Thoracic aorta endothelial cell (primary cell): Measurements from ENCODE around the gene UTP18. TPM values are rescaled to one million over a fixed set of nuclear protein-coding genes. Genes with fewer than 3 reads are reported as not detected.

ENCODE experiments used
- total RNA-seq: library from RNA; depleted of rRNA; stranded (reverse); fragments of >200 nt; gene quantifications from 2 replicates; pipeline ENCODE4 v1.2.3, GENCODE V29; 2012

Gene UTP18
- total RNA-seq: 55.7 and 68.5 TPM in 2 replicates

DNA sequence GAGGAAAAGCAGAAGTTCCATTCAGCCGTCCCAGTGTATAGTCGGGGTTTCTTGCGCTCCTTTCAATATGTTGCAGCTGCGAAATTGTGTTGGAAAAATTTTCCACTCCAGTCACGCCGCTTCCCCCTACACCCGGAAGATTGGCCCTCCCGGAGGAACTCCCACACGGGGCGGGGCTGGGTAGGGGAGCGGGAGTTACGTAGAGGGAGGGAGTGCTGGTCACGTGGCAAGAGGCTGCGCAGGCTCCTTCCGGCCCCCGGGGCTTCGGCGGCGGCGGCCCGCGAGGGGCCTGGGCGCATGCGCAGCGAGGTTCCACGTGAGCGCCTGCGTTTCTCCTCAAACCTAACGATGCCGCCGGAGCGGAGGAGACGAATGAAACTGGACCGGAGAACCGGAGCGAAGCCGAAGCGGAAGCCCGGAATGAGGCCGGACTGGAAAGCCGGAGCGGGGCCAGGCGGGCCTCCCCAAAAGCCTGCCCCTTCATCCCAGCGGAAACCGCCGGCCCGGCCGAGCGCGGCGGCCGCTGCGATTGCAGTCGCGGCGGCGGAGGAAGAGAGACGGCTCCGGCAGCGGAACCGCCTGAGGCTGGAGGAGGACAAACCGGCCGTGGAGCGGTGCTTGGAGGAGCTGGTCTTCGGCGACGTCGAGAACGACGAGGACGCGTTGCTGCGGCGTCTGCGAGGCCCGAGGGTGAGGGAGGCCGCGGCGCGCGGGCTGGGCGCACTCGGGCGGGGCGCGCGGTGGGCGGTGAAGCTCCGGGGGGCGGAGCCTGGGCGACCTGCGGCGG lies at the start of gene UTP18:
TSS of gene UTP18 (plus strand) at position 310 of the 787 bp plus-strand sequence. CDS start at position 349, 39 bp downstream.

DNA sequence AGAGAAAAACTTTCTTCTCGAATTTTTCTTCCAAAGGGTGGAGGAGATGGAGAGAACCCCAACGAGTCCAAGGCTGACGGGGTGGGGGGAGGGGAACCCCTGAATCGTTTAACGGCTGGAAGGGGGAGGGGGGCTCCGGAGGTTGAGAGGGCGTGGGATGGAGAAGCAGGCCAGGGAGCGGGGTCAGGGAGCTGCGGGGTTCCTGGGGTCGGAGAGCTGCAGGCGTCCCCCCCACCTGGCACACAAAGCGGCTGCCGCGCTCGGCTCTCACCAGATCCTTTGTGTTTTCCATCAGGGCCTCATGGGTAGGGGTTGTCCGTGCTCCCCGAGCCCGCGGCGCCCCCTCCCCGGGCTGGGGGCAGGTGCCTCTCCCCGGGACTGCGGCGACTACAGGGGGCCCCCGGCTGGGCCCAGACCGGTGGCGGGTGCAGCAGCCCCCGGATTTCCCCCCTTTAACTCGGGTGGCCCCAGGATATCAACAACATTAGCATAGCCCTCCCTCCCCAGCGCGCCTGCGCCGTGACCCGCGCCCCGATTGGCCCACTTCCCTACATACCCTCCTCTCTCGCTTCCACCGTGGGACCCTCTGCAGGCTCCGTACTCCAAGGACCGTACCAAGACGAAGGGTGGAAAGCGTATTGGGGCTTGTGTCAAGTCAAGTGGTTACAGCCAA lies 646 bp upstream of the UTP18 start, which contains the start of gene MBTD1:
TSS of gene MBTD1 (minus strand) at position 486 of the 673 bp plus-strand sequence. CDS start 34,888 bp downstream, outside the sequence.

Other genes with a start within 250 kb of the UTP18 start
- gene SPAG9, start 139.7 kb upstream of the UTP18 start, total RNA-seq: 93.6 and 108 TPM in 2 replicates
- gene NME1, start 107.0 kb upstream of the UTP18 start, total RNA-seq: 165 and 178 TPM in 2 replicates
- gene NME2, start 94.1 kb upstream of the UTP18 start, total RNA-seq: 331 and 374 TPM in 2 replicates
- 16.9 and 19.1 TPM in 2 replicates for gene MBTD1, start 497 bp upstream of the UTP18 start, total RNA-seq